SU-DHL-6 (cell line): ENCODE data around the gene LHFPL6.

Experiments
- CTCF ChIP-seq: fragments of 200-600 bp; sonication (generic); IDR thresholded peaks from one replicate; pipeline ENCODE4 v1.5.1; 2017; ENCODE audit warnings: antibody characterized with exemption, mild to moderate bottlenecking, low read length, moderate library complexity; ENCODE audit not compliant: insufficient read depth, poor library complexity, severe bottlenecking
- EZH2phosphoT487 ChIP-seq: fragments of 200-600 bp; sonication (generic), shearing (Covaris generic); conservative IDR thresholded peaks from 2 replicates; pipeline ENCODE4 v1.6.1; 2018; ENCODE audit warnings: mild to moderate bottlenecking, antibody characterized with exemption, low read length, moderate library complexity, mixed read lengths

- TF ChIP-seq CTCF = no peak
- TF ChIP-seq EZH2phosphoT487 = no peak
Observed at GRCh38 chr13:39496506-39496905, 106.5 kb downstream of the LHFPL6 start.
